ENCODE measurements around the gene MT3. TPM values are rescaled to one million over a fixed set of nuclear protein-coding genes. Genes with fewer than 3 reads are reported as not detected.

MT3 gene
- total RNA-seq, 6 experiments from 2014 or later: 0.62 TPM; not detected in 5

- Histone ChIP-seq H3K4me3 (no peak overlapping the region), H3K4me1 (no peaks in the 10 kb centered on the region), H3K9me3 (no peaks in the 10 kb centered on the region), H3K36me3 (no peaks in the 10 kb centered on the region), H3K27ac (no peak overlapping the region), H3K27me3 (no peaks in the 10 kb centered on the region)
- whole genome bisulfite sequencing (ENCODE audit: insufficient coverage, low coverage, low lambda C conversion rate, missing lambda C conversion rate): 63% methylated on average over 10 of the region's 11 CpGs
- TF ChIP-seq POLR2A (IDR thresholded peaks at IDR 0.05) (no peak), CTCF (IDR thresholded peaks at IDR 0.05) (no peak)
- DNase-seq (no peak), ATAC-seq (no peak)
- intact Hi-C loops (cut with DNase I): no loop called here
Observed at GRCh38 chr16:56583351-56584168, 5.8 kb upstream of the MT3 start.

- TF ChIP-seq CTCF (IDR thresholded peaks at IDR 0.05): no peak
- no peak for TF ChIP-seq POLR2A (IDR thresholded peaks at IDR 0.05)
- 82% methylated on average over 6 of the region's 11 CpGs for WGBS (ENCODE audit: insufficient coverage, low coverage, low lambda C conversion rate, missing lambda C conversion rate)
- Histone ChIP-seq H3K9me3 (no peaks in the 10 kb centered on the region), H3K4me1 (peaks cover 0 to 5% (median 0%) of the 10 kb centered on the region in 4 donors), H3K36me3 (no peaks in the 10 kb centered on the region), H3K27ac (no peak overlapping the region), H3K4me3 (no peak overlapping the region), H3K27me3 (no peaks in the 10 kb centered on the region)
- intact Hi-C loops (cut with DNase I): no loop called here
- DNase-seq (no peak), ATAC-seq (no peak)
Observed at GRCh38 chr16:56584276-56584675, 5.1 kb upstream of the MT3 start.

- Histone ChIP-seq H3K9me3 (no peaks in the 10 kb centered on the region), H3K4me1 (peaks cover 0 to 9% (median 0%) of the 10 kb centered on the region in 4 donors), H3K27ac (no peak overlapping the region), H3K36me3 (no peaks in the 10 kb centered on the region), H3K27me3 (no peaks in the 10 kb centered on the region), H3K4me3 (peak overlapping the region in 1 of 3 donors; percentile 18)
- intact Hi-C loops (cut with DNase I): no loop called here
- ATAC-seq: no peak
- DNase-seq: no peak
- WGBS (ENCODE audit: insufficient coverage, low coverage, low lambda C conversion rate, missing lambda C conversion rate): 47% methylated on average over 9 of the region's 9 CpGs
- TF ChIP-seq CTCF (IDR thresholded peaks at IDR 0.05) (no peak), POLR2A (IDR thresholded peaks at IDR 0.05) (no peak)
Observed at GRCh38 chr16:56588781-56589140, 567 bp upstream of the MT3 start.

- 52% methylated on average over 4 of the region's 4 CpGs for WGBS (ENCODE audit: insufficient coverage, low coverage, low lambda C conversion rate, missing lambda C conversion rate)
- peak in 2 of 4 donors; percentile 17 to 39 for ATAC-seq
- H3K4me1 ChIP-seq: peaks cover 0 to 9% (median 0%) of the 10 kb centered on the region in 4 donors
- H3K36me3 ChIP-seq: no peaks in the 10 kb centered on the region
- DNase-seq: no peak
- no peaks in the 10 kb centered on the region for H3K9me3 ChIP-seq
- TF ChIP-seq POLR2A (IDR thresholded peaks at IDR 0.05) (no peak), CTCF (IDR thresholded peaks at IDR 0.05) (no peak)
- intact Hi-C loops (cut with DNase I): loop anchor here in 1 of 2 donors (10.0 kb wide), 1 partner anchor 67 kb away; the partner anchor contains the start of gene BBS2
- no peak overlapping the region for H3K4me3 ChIP-seq
- H3K27me3 ChIP-seq: no peaks in the 10 kb centered on the region
- H3K27ac ChIP-seq: no peak overlapping the region
Observed at GRCh38 chr16:56591377-56592060, 2.2 kb downstream of the MT3 start.

Measured in right lobe of liver (tissue), 6 donors.